Measurements from ENCODE around the gene ZNF254.

Gene ZNF254

DNA sequence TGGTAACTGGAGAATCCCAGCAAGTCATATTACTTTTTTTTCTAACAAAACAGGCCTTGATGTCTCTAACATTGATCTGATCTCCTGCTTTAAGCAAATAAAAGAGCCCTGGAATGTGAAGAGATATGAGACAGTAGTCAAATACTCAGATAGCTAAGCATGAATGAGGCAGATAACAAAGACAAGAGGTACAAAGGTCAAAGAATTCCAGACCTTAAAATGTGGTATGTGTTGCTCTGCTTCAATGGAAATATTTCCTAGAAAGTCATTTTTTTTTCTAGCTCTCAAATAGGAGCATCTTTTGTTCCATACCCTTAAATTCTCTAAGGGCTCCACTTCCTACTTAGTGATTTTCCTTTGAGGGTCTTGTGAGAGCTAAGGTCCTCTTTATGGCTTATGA, 54.6 kb downstream of the ZNF254 start (continued):
- TF ChIP-seq ZNF302 (tag by site-specific recombination; IDR thresholded peaks at IDR 0.05; ENCODE audit: low read depth), result no peak
- TF ChIP-seq, protein P1, sequence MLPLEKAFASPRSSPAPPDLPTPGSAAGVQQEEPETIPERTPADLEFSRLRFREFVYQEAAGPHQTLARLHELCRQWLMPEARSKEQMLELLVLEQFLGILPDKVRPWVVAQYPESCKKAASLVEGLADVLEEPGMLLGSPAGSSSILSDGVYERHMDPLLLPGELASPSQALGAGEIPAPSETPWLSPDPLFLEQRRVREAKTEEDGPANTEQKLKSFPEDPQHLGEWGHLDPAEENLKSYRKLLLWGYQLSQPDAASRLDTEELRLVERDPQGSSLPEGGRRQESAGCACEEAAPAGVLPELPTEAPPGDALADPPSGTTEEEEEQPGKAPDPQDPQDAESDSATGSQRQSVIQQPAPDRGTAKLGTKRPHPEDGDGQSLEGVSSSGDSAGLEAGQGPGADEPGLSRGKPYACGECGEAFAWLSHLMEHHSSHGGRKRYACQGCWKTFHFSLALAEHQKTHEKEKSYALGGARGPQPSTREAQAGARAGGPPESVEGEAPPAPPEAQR (tag by site-specific recombination; IDR thresholded peaks at IDR 0.05), result no peak

DNA sequence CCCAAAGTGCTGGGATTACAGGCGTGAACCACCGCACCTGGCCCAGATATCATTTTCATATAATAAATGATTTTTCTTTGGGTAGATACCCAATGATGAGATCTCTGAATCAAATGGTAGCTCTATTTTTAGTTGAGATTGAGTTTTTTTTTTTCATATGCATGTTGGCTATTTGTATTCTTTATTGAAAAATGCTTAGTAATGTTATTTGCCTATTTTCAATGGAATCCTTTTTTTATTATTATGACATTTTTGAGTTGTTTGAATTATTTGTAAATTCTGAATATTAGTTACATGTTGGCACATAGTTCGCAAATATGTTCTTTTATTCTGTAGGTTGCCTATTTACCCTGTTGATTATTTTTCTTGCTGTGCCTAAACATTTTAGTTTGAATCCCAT, 55.8 kb downstream of the ZNF254 start:
- TF ChIP-seq ZNF473 (tag by site-specific recombination; IDR thresholded peaks at IDR 0.05), result no peak
- TF ChIP-seq ZNF707 (tag by site-specific recombination; IDR thresholded peaks at IDR 0.05), result no peak
- TF ChIP-seq ZNF140 (tag by site-specific recombination; IDR thresholded peaks at IDR 0.05), result no peak
- TF ChIP-seq ZNF132 (tag by site-specific recombination; IDR thresholded peaks at IDR 0.05; ENCODE audit: borderline replicate concordance), result no peak
- TF ChIP-seq MYNN (tag by site-specific recombination; IDR thresholded peaks at IDR 0.05; ENCODE audit: borderline replicate concordance), result no peak
- TF ChIP-seq ZNF16 (tag by site-specific recombination; IDR thresholded peaks at IDR 0.05; ENCODE audit: low read depth), result no peak
- no peak for TF ChIP-seq ZNF514 (tag by site-specific recombination; IDR thresholded peaks at IDR 0.05)
- TF ChIP-seq, protein P2, sequence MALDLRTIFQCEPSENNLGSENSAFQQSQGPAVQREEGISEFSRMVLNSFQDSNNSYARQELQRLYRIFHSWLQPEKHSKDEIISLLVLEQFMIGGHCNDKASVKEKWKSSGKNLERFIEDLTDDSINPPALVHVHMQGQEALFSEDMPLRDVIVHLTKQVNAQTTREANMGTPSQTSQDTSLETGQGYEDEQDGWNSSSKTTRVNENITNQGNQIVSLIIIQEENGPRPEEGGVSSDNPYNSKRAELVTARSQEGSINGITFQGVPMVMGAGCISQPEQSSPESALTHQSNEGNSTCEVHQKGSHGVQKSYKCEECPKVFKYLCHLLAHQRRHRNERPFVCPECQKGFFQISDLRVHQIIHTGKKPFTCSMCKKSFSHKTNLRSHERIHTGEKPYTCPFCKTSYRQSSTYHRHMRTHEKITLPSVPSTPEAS (tag by site-specific recombination; IDR thresholded peaks at IDR 0.05), result no peak
- TF ChIP-seq ZNF549 (tag by site-specific recombination; IDR thresholded peaks at IDR 0.05), result no peak
- TF ChIP-seq, protein P3, sequence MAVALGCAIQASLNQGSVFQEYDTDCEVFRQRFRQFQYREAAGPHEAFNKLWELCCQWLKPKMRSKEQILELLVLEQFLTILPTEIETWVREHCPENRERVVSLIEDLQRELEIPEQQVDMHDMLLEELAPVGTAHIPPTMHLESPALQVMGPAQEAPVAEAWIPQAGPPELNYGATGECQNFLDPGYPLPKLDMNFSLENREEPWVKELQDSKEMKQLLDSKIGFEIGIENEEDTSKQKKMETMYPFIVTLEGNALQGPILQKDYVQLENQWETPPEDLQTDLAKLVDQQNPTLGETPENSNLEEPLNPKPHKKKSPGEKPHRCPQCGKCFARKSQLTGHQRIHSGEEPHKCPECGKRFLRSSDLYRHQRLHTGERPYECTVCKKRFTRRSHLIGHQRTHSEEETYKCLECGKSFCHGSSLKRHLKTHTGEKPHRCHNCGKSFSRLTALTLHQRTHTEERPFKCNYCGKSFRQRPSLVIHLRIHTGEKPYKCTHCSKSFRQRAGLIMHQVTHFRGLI (tag by site-specific recombination; IDR thresholded peaks at IDR 0.05), result no peak
- TF ChIP-seq ZNF146 (tag by site-specific recombination; IDR thresholded peaks at IDR 0.05), result no peak
- no peak for TF ChIP-seq MEIS1 (CRISPR knock-in tag; IDR thresholded peaks at IDR 0.05; ENCODE audit: borderline replicate concordance)
- Histone ChIP-seq H3K4me1 (ENCODE audit: control insufficient read depth, insufficient read depth, low read length) (no peaks in the 10 kb centered on the region), H3K36me3 (ENCODE audit: control insufficient read depth in 2 of 2, insufficient read depth in 1 of 2, low read length in 2 of 2) (no peaks in the 10 kb centered on the region; a peak in 1 of 3 replicates), H3K4me3 (ENCODE audit: low read depth, low read length) (no peak overlapping the region), H3K27ac (ENCODE audit: extremely low read depth, low read depth, low read length) (no peak overlapping the region), H3K9me3 (ENCODE audit: control insufficient read depth, insufficient read depth, low read depth, low read length) (no peaks in the 10 kb centered on the region)
- ChIA-PET CTCF (no interaction called here), POLR2A (no interaction called here)

DNA sequence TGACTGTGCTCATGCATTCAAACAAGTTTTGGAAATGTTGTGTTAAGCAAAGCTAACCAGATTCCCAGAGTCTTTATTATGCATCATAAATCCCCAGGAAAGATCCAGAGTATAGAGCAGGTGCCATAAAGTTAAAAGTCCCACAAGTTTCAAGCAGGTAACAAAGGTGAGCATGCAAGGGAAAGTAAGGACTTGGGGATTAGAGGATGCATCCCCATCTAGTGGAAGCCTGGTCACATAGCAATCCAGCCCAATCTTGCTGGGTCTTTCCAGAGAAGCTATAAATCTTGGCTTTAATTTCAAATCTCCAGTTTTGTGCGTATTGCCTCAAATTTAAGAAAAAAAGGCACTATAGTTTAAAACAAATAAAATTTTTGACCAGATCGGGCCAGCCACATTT, 72.7 kb downstream of the ZNF254 start:
- Histone ChIP-seq H3K27ac (ENCODE audit: extremely low read depth, low read depth, low read length) (no peak overlapping the region), H3K9me3 (ENCODE audit: control insufficient read depth, insufficient read depth, low read depth, low read length) (no peaks in the 10 kb centered on the region), H3K36me3 (ENCODE audit: control insufficient read depth in 2 of 2, insufficient read depth in 1 of 2, low read length in 2 of 2) (peaks cover 0 to 2% of the 10 kb centered on the region in 2 experiments; a peak in 1 of 3 replicates), H3K4me1 (ENCODE audit: control insufficient read depth, insufficient read depth, low read length) (no peaks in the 10 kb centered on the region), H3K4me3 (ENCODE audit: low read depth, low read length) (no peak overlapping the region)
- POLR2A ChIA-PET, result no interaction called here
- peak; percentile 41 for TF ChIP-seq ZNF654 (tag by site-specific recombination; IDR thresholded peaks at IDR 0.05; ENCODE audit: low read depth)
- no peak for TF ChIP-seq SCRT1 (tag by site-specific recombination; IDR thresholded peaks at IDR 0.05; ENCODE audit: borderline replicate concordance)
- CTCF ChIA-PET, result interaction anchor here (0.6 to 1.6 kb wide), 4 partner anchors 9 to 374 kb away, joined by 3 to 5 read pairs (median 4); no protein-coding TSS in a partner anchor

DNA sequence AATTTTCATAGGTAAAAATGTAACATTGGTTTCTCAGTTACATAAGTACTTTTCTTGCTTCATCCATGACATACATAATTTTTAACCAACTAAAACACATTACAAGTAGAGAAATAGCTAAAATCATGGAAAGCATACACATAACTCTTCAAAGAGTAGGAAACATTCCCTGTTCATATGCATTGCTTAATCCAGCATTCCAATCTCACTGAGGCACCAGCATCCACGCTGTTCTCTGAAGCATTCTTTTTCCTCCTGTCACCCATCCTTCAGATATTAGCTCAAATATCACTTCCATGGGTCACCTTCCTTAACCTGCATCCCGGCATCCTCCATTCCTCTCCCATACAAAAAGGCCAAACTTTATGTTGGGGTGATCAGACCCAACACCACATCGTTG, 79.1 kb downstream of the ZNF254 start:
- ChIA-PET CTCF (no interaction called here), POLR2A (no interaction called here)
- Histone ChIP-seq H3K27ac (ENCODE audit: extremely low read depth, low read depth, low read length) (no peak overlapping the region), H3K4me1 (ENCODE audit: control insufficient read depth, insufficient read depth, low read length) (no peaks in the 10 kb centered on the region), H3K36me3 (ENCODE audit: control insufficient read depth in 2 of 2, insufficient read depth in 1 of 2, low read length in 2 of 2) (no peaks in the 10 kb centered on the region), H3K4me3 (ENCODE audit: low read depth, low read length) (no peak overlapping the region), H3K9me3 (ENCODE audit: control insufficient read depth, insufficient read depth, low read depth, low read length) (no peaks in the 10 kb centered on the region)
- TF ChIP-seq GLIS1 (tag by site-specific recombination; IDR thresholded peaks at IDR 0.05), result no peak
- TF ChIP-seq, protein P4, sequence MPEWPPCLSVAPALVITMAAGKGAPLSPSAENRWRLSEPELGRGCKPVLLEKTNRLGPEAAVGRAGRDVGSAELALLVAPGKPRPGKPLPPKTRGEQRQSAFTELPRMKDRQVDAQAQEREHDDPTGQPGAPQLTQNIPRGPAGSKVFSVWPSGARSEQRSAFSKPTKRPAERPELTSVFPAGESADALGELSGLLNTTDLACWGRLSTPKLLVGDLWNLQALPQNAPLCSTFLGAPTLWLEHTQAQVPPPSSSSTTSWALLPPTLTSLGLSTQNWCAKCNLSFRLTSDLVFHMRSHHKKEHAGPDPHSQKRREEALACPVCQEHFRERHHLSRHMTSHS (tag by site-specific recombination; IDR thresholded peaks at IDR 0.05), result no peak
- no peak for TF ChIP-seq YY2 (tag by site-specific recombination; IDR thresholded peaks at IDR 0.05)
- TF ChIP-seq ZNF2 (tag by site-specific recombination; IDR thresholded peaks at IDR 0.05), result no peak
- TF ChIP-seq ZNF624 (tag by site-specific recombination; IDR thresholded peaks at IDR 0.05), result no peak
- TF ChIP-seq IKZF3 (tag by site-specific recombination; IDR thresholded peaks at IDR 0.05), result no peak
- TF ChIP-seq, protein P5, sequence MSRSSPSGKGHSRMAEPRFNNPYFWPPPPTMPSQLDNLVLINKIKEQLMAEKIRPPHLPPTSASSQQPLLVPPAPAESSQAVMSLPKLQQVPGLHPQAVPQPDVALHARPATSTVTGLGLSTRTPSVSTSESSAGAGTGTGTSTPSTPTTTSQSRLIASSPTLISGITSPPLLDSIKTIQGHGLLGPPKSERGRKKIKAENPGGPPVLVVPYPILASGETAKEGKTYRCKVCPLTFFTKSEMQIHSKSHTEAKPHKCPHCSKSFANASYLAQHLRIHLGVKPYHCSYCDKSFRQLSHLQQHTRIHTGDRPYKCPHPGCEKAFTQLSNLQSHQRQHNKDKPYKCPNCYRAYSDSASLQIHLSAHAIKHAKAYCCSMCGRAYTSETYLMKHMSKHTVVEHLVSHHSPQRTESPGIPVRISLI (tag by site-specific recombination; IDR thresholded peaks at IDR 0.05), result no peak
- TF ChIP-seq ZNF292 (tag by site-specific recombination; IDR thresholded peaks at IDR 0.05; ENCODE audit: borderline replicate concordance, low read depth), result no peak
- no peak for TF ChIP-seq ZNF426 (tag by site-specific recombination; IDR thresholded peaks at IDR 0.05)
